OCI-LY1 (cell line): Measurements from ENCODE around the gene KLK4.

ENCODE experiments used
- EZH2 ChIP-seq: fragments of 200-600 bp; sonication (generic), shearing (Covaris generic); IDR thresholded peaks from 2 replicates; pipeline ENCODE4 v1.8.0; 2017; ENCODE audit warnings: borderline replicate concordance, mixed run types, mild to moderate bottlenecking, antibody characterized with exemption, low read length, moderate library complexity, mixed read lengths
- TF ChIP-seq, protein P1 (sequence below): fragments of 200-600 bp; sonication (generic), shearing (Covaris generic); IDR thresholded peaks from 2 replicates; pipeline ENCODE4 v1.5.1; 2017; ENCODE audit warnings: mild to moderate bottlenecking, antibody characterized with exemption, low read length, moderate library complexity, mixed read lengths

DNA sequence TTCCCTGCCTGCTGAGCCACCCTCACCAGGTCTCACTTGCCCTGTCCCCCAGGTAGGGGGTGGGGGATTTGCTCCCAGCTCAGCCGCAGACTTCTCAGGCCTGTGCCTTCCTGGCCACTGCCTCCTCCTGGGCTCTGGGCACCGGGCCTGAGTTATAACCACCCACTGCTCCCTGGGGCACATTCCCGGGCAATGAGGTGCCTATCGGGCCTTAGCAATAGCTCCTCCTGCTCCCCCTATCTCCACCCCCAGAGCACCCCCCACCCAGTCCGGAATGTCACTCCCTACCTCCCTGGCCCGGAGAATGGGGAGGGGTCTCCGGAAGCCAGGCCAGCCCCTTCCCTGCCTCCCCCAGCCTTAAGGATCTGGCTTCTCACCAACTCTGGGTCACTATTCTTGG, 41.7 kb upstream of the KLK4 start, which contains the start of gene KLK5:
- TF ChIP-seq, protein P1, sequence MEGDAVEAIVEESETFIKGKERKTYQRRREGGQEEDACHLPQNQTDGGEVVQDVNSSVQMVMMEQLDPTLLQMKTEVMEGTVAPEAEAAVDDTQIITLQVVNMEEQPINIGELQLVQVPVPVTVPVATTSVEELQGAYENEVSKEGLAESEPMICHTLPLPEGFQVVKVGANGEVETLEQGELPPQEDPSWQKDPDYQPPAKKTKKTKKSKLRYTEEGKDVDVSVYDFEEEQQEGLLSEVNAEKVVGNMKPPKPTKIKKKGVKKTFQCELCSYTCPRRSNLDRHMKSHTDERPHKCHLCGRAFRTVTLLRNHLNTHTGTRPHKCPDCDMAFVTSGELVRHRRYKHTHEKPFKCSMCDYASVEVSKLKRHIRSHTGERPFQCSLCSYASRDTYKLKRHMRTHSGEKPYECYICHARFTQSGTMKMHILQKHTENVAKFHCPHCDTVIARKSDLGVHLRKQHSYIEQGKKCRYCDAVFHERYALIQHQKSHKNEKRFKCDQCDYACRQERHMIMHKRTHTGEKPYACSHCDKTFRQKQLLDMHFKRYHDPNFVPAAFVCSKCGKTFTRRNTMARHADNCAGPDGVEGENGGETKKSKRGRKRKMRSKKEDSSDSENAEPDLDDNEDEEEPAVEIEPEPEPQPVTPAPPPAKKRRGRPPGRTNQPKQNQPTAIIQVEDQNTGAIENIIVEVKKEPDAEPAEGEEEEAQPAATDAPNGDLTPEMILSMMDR, result no peak
- TF ChIP-seq EZH2, result no peak
